GM23338 (cell line): Measurements from ENCODE around the gene GRID2IP. TPM values are rescaled to one million over a fixed set of nuclear protein-coding genes. Genes with fewer than 3 reads are reported as not detected.
"Not testable (repeated sequence)": the region's sequence is repeated elsewhere in the genome, so short reads cannot be mapped to it uniquely, and the experiment has no call there.

Source experiments
- ATAC-seq: fragments of 200-7000 bp; cut with Tn5 transposase; 3 replicates; pipeline ENCODE4 v1.9.1; 2020
- DNase-seq: peaks from one replicate; pipeline ENCODE4 v3.0.0-alpha.2; 2015; ENCODE audit warnings: low spot score
- H2AFZ ChIP-seq: fragments of 200-600 bp; sonication (generic); 2 replicates; pipeline ENCODE4 v1.8.0; 2016; ENCODE audit warnings: antibody characterized with exemption, mild to moderate bottlenecking, moderate library complexity
- H3F3A ChIP-seq: fragments of 200-600 bp; sonication (generic); replicated peaks from 2 replicates; pipeline ENCODE4 v1.8.0; 2017; ENCODE audit warnings: antibody characterized with exemption, mixed run types, low read depth
- H3K27ac ChIP-seq: fragments of 200-600 bp; sonication (generic); 2 replicates; pipeline ENCODE4 v1.6.1; 2016; ENCODE audit warnings: low read depth
- H3K27me3 ChIP-seq: fragments of 200-600 bp; sonication (generic); 2 replicates; pipeline ENCODE4 v1.8.0; 2016; ENCODE audit warnings: mild to moderate bottlenecking, mixed run types, moderate library complexity; ENCODE audit not compliant: insufficient read depth
- H3K36me3 ChIP-seq: fragments of 200-600 bp; sonication (generic); 2 replicates; pipeline ENCODE4 v1.8.0; 2016; ENCODE audit warnings: mild to moderate bottlenecking; ENCODE audit not compliant: insufficient read depth
- H3K4me1 ChIP-seq: fragments of 200-600 bp; sonication (generic); 2 replicates; pipeline ENCODE4 v1.8.0; 2016; ENCODE audit warnings: mild to moderate bottlenecking, moderate library complexity; ENCODE audit not compliant: insufficient read depth
- H3K4me2 ChIP-seq: fragments of 200-600 bp; sonication (generic); 2 replicates; pipeline ENCODE4 v1.7.1; 2017; ENCODE audit warnings: mixed run types
- H3K4me3 ChIP-seq: fragments of 200-600 bp; sonication (generic); 2 replicates; pipeline ENCODE4 v1.6.1; 2016; ENCODE audit warnings: mixed run types
- H3K79me2 ChIP-seq: fragments of 200-600 bp; sonication (generic); replicated peaks from 2 replicates; pipeline ENCODE4 v1.8.0; 2017; ENCODE audit warnings: mild to moderate bottlenecking; ENCODE audit not compliant: insufficient read depth
- H3K9me2 ChIP-seq: fragments of 200-600 bp; sonication (generic); 2 replicates; pipeline ENCODE4 v1.8.0; 2017; ENCODE audit not compliant: insufficient read depth
- H4K20me1 ChIP-seq: fragments of 200-600 bp; sonication (generic); replicated peaks from 2 replicates; pipeline ENCODE4 v1.8.0; 2017; ENCODE audit warnings: mild to moderate bottlenecking; ENCODE audit not compliant: insufficient read depth
- H3K27ac Mint-ChIP-seq: 2 replicates; pipeline ENCODE4 v1.8.0; 2020; ENCODE audit warnings: inconsistent platforms, mild to moderate bottlenecking, moderate library complexity, mixed read lengths
- H3K27me3 Mint-ChIP-seq: 3 replicates; pipeline ENCODE4 v1.8.0; 2022; ENCODE audit warnings: low read depth, mild to moderate bottlenecking, moderate library complexity, mixed read lengths, inconsistent platforms; ENCODE audit not compliant: insufficient read depth, poor library complexity
- H3K36me3 Mint-ChIP-seq: 3 replicates; pipeline ENCODE4 v1.8.0; 2021; ENCODE audit warnings: low read depth, mild to moderate bottlenecking, inconsistent platforms, moderate library complexity, mixed read lengths
- H3K4me1 Mint-ChIP-seq: 3 replicates; pipeline ENCODE4 v1.8.0; 2020; ENCODE audit warnings: mild to moderate bottlenecking, inconsistent platforms, mixed read lengths
- H3K4me3 Mint-ChIP-seq: 3 replicates; pipeline ENCODE4 v1.8.0; 2021; ENCODE audit warnings: moderate library complexity, mild to moderate bottlenecking, inconsistent platforms, mixed read lengths
- H3K9me3 Mint-ChIP-seq: 3 replicates; pipeline ENCODE4 v1.8.0; 2020; ENCODE audit warnings: moderate library complexity, mild to moderate bottlenecking, inconsistent platforms, mixed read lengths
- CREB1 ChIP-seq: fragments of 250-450 bp; sonication (Bioruptor Pico); IDR thresholded peaks from 2 replicates; pipeline ENCODE4 v1.5.0; 2020; ENCODE audit warnings: low read depth, mild to moderate bottlenecking, moderate library complexity
- CTCF ChIP-seq, 2 experiments: fragments of 200-600 bp in 1 of 2; sonication (generic) in 1 of 2; conservative IDR thresholded peaks; 2 replicates each; pipeline versions ENCODE4 v1.5.1 to v1.6.1; 2016 to 2017; ENCODE audit warnings: antibody characterized with exemption in 2 of 2, low read depth in 2 of 2, mild to moderate bottlenecking in 2 of 2, moderate library complexity in 1 of 2
- EZH2phosphoT487 ChIP-seq: fragments of 200-600 bp; sonication (generic); IDR thresholded peaks from one replicate; pipeline ENCODE4 v1.8.1; 2018; ENCODE audit warnings: antibody characterized with exemption; ENCODE audit not compliant: unreplicated experiment
- POLR2AphosphoS5 ChIP-seq: IDR thresholded peaks from 2 replicates; pipeline ENCODE4 v1.6.1; 2016; ENCODE audit warnings: antibody characterized with exemption, low read depth
- ZNF114 ChIP-seq: fragments of 250-450 bp; sonication (Bioruptor Pico); IDR thresholded peaks from 2 replicates; pipeline ENCODE4 v1.5.0; 2020; ENCODE audit warnings: mild to moderate bottlenecking, moderate library complexity
- ZNF331 ChIP-seq: fragments of 250-450 bp; sonication (Bioruptor Pico); IDR thresholded peaks from 2 replicates; pipeline ENCODE4 v1.5.0; 2020; ENCODE audit warnings: low read depth, mild to moderate bottlenecking, moderate library complexity
- ZNF462 ChIP-seq: fragments of 250-450 bp; sonication (Bioruptor Pico); IDR thresholded peaks from 2 replicates; pipeline ENCODE4 v1.5.0; 2020; ENCODE audit warnings: mild to moderate bottlenecking, moderate library complexity
- polyA plus RNA-seq: library from polyadenylated mRNA; unstranded; fragments of >200 nt; fragmentation: Nextera tagmentation; extraction: Ambion mirVana; gene quantifications from 2 replicates; pipeline ENCODE4 v1.2.1, GENCODE V29; 2016
- total RNA-seq: library from RNA; depleted of rRNA; stranded (reverse); fragments of >200 nt; shearing (Covaris generic); gene quantifications from 2 replicates; pipeline ENCODE4 v1.2.3, GENCODE V29; 2014

Gene GRID2IP
- total and polyA plus RNA-seq, 2 experiments from 2014 or later: 0.73 to 1.5 TPM

GRCh38 chr7:6463609-6464008 is 87.7 kb downstream of the GRID2IP start:
- not testable (repeated sequence) for H4K20me1 ChIP-seq, H3K4me1 Mint-ChIP-seq

GRCh38 chr7:6461946-6462550 is 89.2 kb downstream of the GRID2IP start:
- no peak for ATAC-seq
- H3K36me3 Mint-ChIP-seq: peaks cover 46% of the 10 kb centered on the region
- peaks cover 17% of the 10 kb centered on the region for H3K9me3 Mint-ChIP-seq
- H3K4me1 Mint-ChIP-seq: no peaks in the 10 kb centered on the region
- Histone ChIP-seq H2AFZ (no peak overlapping the region), H3F3A (0 out of 2 replicates have a peak, but pooled peaks cover 3% of the 10 kb centered on the region), H3K9me2 (no peaks in the 10 kb centered on the region), H3K36me3 (peaks cover 28% of the 10 kb centered on the region), H4K20me1 (no peaks in the 10 kb centered on the region; the same call in 1 of the 2 replicates), H3K4me3 (no peak overlapping the region), H3K4me2 (no peak overlapping the region), H3K27ac (no peak overlapping the region), H3K4me1 (no peaks in the 10 kb centered on the region), H3K27me3 (no peaks in the 10 kb centered on the region), H3K79me2 (no peaks in the 10 kb centered on the region)
- TF ChIP-seq ZNF114 (CRISPR knock-in tag): no peak
- no peak for TF ChIP-seq CTCF (conservative IDR thresholded peaks at IDR 0.05; ENCODE audit: low read depth in 2 of 2)
- no peak for TF ChIP-seq ZNF462 (CRISPR knock-in tag)
- TF ChIP-seq CREB1 (CRISPR knock-in tag): no peak
- no peak for TF ChIP-seq POLR2AphosphoS5
- TF ChIP-seq EZH2phosphoT487: no peak
- TF ChIP-seq ZNF331: no peak
- peaks cover 3% of the 10 kb centered on the region for H3K27me3 Mint-ChIP-seq
- no peak overlapping the region for H3K4me3 Mint-ChIP-seq
- H3K27ac Mint-ChIP-seq: no peak overlapping the region
- no peak for DNase-seq

More at GRCh38 chr7:6463609-6464008, 87.7 kb downstream of the GRID2IP start:
- H3K27ac Mint-ChIP-seq, DNase-seq, H3K27ac ChIP-seq, H3K4me3 Mint-ChIP-seq, H2AFZ ChIP-seq, H3K27me3 Mint-ChIP-seq, H3K4me2 ChIP-seq, H3K4me3 ChIP-seq, H3K4me1 ChIP-seq, ATAC-seq, H3K27me3 ChIP-seq, H3K79me2 ChIP-seq, H3K9me2 ChIP-seq, H3F3A ChIP-seq: not testable (repeated sequence)
- H3K36me3 ChIP-seq: peaks cover 31% of the 10 kb centered on the region
- peaks cover 24% of the 10 kb centered on the region for H3K9me3 Mint-ChIP-seq
- H3K36me3 Mint-ChIP-seq: peaks cover 61% of the 10 kb centered on the region
